Activated T-cell treated with anti-CD3 and anti-CD28 coated beads for 1 hour (primary cell): ENCODE results near the gene LPAR6.
"Not testable (repeated sequence)": the region's sequence is repeated elsewhere in the genome, so short reads cannot be mapped to it uniquely, and the experiment has no call there.

Source experiments
- DNase-seq: peaks from one replicate; pipeline ENCODE4 v3.0.0-alpha.2; 2020; ENCODE audit warnings: low read depth

Gene LPAR6

GRCh38 chr13:48412881-48413351 is at the start of gene LPAR6:
TSS of gene LPAR6 (minus strand) at chr13:48413113. CDS start at chr13:48412423, 690 bp downstream.
- no peak for DNase-seq

GRCh38 chr13:48457578-48458242 is 44.8 kb upstream of the LPAR6 start:
- no peak for DNase-seq

- no peak for DNase-seq
These were observed 43.6 kb upstream of the LPAR6 start for GRCh38 chr13:48456546-48456945.

- not testable (repeated sequence) for DNase-seq
These were observed 38.3 kb upstream of the LPAR6 start for GRCh38 chr13:48451196-48451595.

- DNase-seq = no peak
These were observed 36.7 kb upstream of the LPAR6 start for GRCh38 chr13:48449656-48450055.

- DNase-seq = no peak
These were observed 36.2 kb upstream of the LPAR6 start for GRCh38 chr13:48448959-48449614.

- no peak for DNase-seq
These were observed 35.5 kb upstream of the LPAR6 start for GRCh38 chr13:48448285-48448958.

- no peak for DNase-seq
These were observed 33.6 kb upstream of the LPAR6 start for GRCh38 chr13:48446464-48446863.

- DNase-seq = no peak
These were observed 30.7 kb upstream of the LPAR6 start for GRCh38 chr13:48443442-48444208.

- DNase-seq = no peak
These were observed 24.5 kb upstream of the LPAR6 start for GRCh38 chr13:48437371-48437770.

GRCh38 chr13:48436661-48437288 is 23.9 kb upstream of the LPAR6 start:
- DNase-seq = no peak

GRCh38 chr13:48434200-48434599 is 21.3 kb upstream of the LPAR6 start:
- no peak for DNase-seq

GRCh38 chr13:48431987-48432615 is 19.2 kb upstream of the LPAR6 start:
- DNase-seq = no peak

- DNase-seq = no peak
These were observed 18.5 kb upstream of the LPAR6 start for GRCh38 chr13:48431431-48431830.

- no peak for DNase-seq
These were observed 17.0 kb upstream of the LPAR6 start for GRCh38 chr13:48429886-48430285.

GRCh38 chr13:48429036-48429435 is 16.1 kb upstream of the LPAR6 start:
- no peak for DNase-seq

GRCh38 chr13:48426755-48427298 is 13.9 kb upstream of the LPAR6 start:
- not testable (repeated sequence) for DNase-seq

- DNase-seq = no peak
These were observed 13.1 kb upstream of the LPAR6 start for GRCh38 chr13:48426052-48426451.

GRCh38 chr13:48424212-48424611 is 11.3 kb upstream of the LPAR6 start:
- no peak for DNase-seq

- not testable (repeated sequence) for DNase-seq
These were observed 9.1 kb upstream of the LPAR6 start for GRCh38 chr13:48422003-48422402.

GRCh38 chr13:48415516-48415915 is 2.6 kb upstream of the LPAR6 start:
- DNase-seq = no peak
